Mesodermal cell (in vitro differentiated cells): ENCODE data around the gene NRARP.

Source experiments
- H3K27ac ChIP-seq: 2 replicates; pipeline ENCODE4 v1.7.0; 2013; ENCODE audit warnings: mild to moderate bottlenecking, low read depth, low read length, moderate library complexity; ENCODE audit not compliant: severe bottlenecking
- H3K36me3 ChIP-seq: 2 replicates; pipeline ENCODE4 v1.7.1; 2013; ENCODE audit warnings: mild to moderate bottlenecking, low read length, moderate library complexity; ENCODE audit not compliant: control insufficient read depth, insufficient read depth
- H3K4me1 ChIP-seq: one replicate; pipeline ENCODE4 v1.7.1; 2013; ENCODE audit warnings: mild to moderate bottlenecking, low read length; ENCODE audit not compliant: insufficient read depth, control insufficient read depth, poor library complexity, severe bottlenecking
- H3K4me3 ChIP-seq: 2 replicates; pipeline ENCODE4 v1.7.0; 2013; ENCODE audit warnings: low read length, control low read depth, mild to moderate bottlenecking; ENCODE audit not compliant: insufficient read depth, poor library complexity, severe bottlenecking; ENCODE audit errors: extremely low read depth
- H3K9me3 ChIP-seq: 2 replicates; pipeline ENCODE4 v1.7.1; 2013; ENCODE audit warnings: mild to moderate bottlenecking, low read length, moderate library complexity; ENCODE audit not compliant: control insufficient read depth
- WGBS, 2 experiments: methylation state at CpG; one replicate each; pipeline ENCODE4 v1.1.5; 2013; ENCODE audit warnings: missing lambda C conversion rate in 2 of 2; ENCODE audit not compliant: insufficient coverage in 2 of 2; 5-methylcytosine and 5-hydroxymethylcytosine counted together

The NRARP gene

GRCh38 chr9:137308057-137308619 is 6.1 kb upstream of the NRARP start:
- Histone ChIP-seq H3K9me3 (no peaks in the 10 kb centered on the region), H3K4me1 (peaks cover 23% of the 10 kb centered on the region), H3K27ac (no peak overlapping the region), H3K36me3 (no peaks in the 10 kb centered on the region), H3K4me3 (no peak overlapping the region)
- 81 to 84% methylated on average over 19 to 20 of the region's 20 CpGs for WGBS, 2 experiments

- Histone ChIP-seq H3K4me3 (no peak overlapping the region), H3K27ac (no peak overlapping the region), H3K36me3 (no peaks in the 10 kb centered on the region), H3K9me3 (no peaks in the 10 kb centered on the region), H3K4me1 (peaks cover 23% of the 10 kb centered on the region)
- WGBS, 2 experiments, result 86 to 89% methylated on average over 27 to 30 of the region's 30 CpGs
Measured at GRCh38 chr9:137307255-137308056, 5.4 kb upstream of the NRARP start.

GRCh38 chr9:137306850-137307254 is 4.8 kb upstream of the NRARP start:
- H3K9me3 ChIP-seq, result no peaks in the 10 kb centered on the region
- WGBS, 2 experiments, result 92 to 93% methylated on average over 23 of the region's 23 CpGs
- no peaks in the 10 kb centered on the region for H3K36me3 ChIP-seq
- no peak overlapping the region for H3K27ac ChIP-seq
- no peak overlapping the region for H3K4me3 ChIP-seq
- H3K4me1 ChIP-seq, result peaks cover 23% of the 10 kb centered on the region

GRCh38 chr9:137306066-137306849 is 4.2 kb upstream of the NRARP start:
- Histone ChIP-seq H3K9me3 (no peaks in the 10 kb centered on the region), H3K4me3 (no peak overlapping the region), H3K4me1 (peaks cover 23% of the 10 kb centered on the region), H3K36me3 (no peaks in the 10 kb centered on the region), H3K27ac (peak overlapping the region; percentile 49)
- 81 to 88% methylated on average over 18 to 25 of the region's 30 CpGs for WGBS, 2 experiments

- WGBS, 2 experiments, result 68 to 79% methylated on average over 5 of the region's 8 CpGs
- H3K9me3 ChIP-seq, result no peaks in the 10 kb centered on the region
- no peak overlapping the region for H3K4me3 ChIP-seq
- H3K27ac ChIP-seq, result peak overlapping the region; percentile 49
- no peaks in the 10 kb centered on the region for H3K36me3 ChIP-seq
- peaks cover 23% of the 10 kb centered on the region for H3K4me1 ChIP-seq
Measured at GRCh38 chr9:137305798-137306065, 3.7 kb upstream of the NRARP start.

- peaks cover 26% of the 10 kb centered on the region for H3K4me1 ChIP-seq
- peak overlapping the region; percentile 87 for H3K27ac ChIP-seq
- no peak overlapping the region for H3K4me3 ChIP-seq
- H3K36me3 ChIP-seq, result no peaks in the 10 kb centered on the region
- no peaks in the 10 kb centered on the region for H3K9me3 ChIP-seq
- 53 to 65% methylated on average over 26 to 33 of the region's 36 CpGs for WGBS, 2 experiments
Measured at GRCh38 chr9:137305060-137305797, 3.2 kb upstream of the NRARP start.

- Histone ChIP-seq H3K27ac (peak overlapping the region; percentile 87), H3K36me3 (no peaks in the 10 kb centered on the region), H3K9me3 (no peaks in the 10 kb centered on the region), H3K4me3 (no peak overlapping the region), H3K4me1 (peaks cover 33% of the 10 kb centered on the region)
- WGBS, 2 experiments, result 69 to 76% methylated on average over 12 to 13 of the region's 16 CpGs
Measured at GRCh38 chr9:137304383-137305059, 2.5 kb upstream of the NRARP start.

GRCh38 chr9:137303893-137304382 is 1.9 kb upstream of the NRARP start:
- no peak overlapping the region for H3K4me3 ChIP-seq
- H3K4me1 ChIP-seq, result peaks cover 39% of the 10 kb centered on the region
- H3K27ac ChIP-seq, result no peak overlapping the region

GRCh38 chr9:137303151-137303892 is 1.3 kb upstream of the NRARP start:
- peak overlapping the region; percentile 30 for H3K4me3 ChIP-seq

More at GRCh38 chr9:137303893-137304382, 1.9 kb upstream of the NRARP start:
- Histone ChIP-seq H3K36me3 (no peaks in the 10 kb centered on the region), H3K9me3 (no peaks in the 10 kb centered on the region)
- 89 to 92% methylated on average over 22 of the region's 22 CpGs for WGBS, 2 experiments

More at GRCh38 chr9:137303151-137303892, 1.3 kb upstream of the NRARP start:
- H3K9me3 ChIP-seq, result no peaks in the 10 kb centered on the region
- H3K4me1 ChIP-seq, result peaks cover 44% of the 10 kb centered on the region
- 60 to 65% methylated on average over 20 to 21 of the region's 23 CpGs for WGBS, 2 experiments
- H3K36me3 ChIP-seq, result no peaks in the 10 kb centered on the region
- H3K27ac ChIP-seq, result no peak overlapping the region
